Measurements from ENCODE around the gene HDAC4.

Gene HDAC4

DNA sequence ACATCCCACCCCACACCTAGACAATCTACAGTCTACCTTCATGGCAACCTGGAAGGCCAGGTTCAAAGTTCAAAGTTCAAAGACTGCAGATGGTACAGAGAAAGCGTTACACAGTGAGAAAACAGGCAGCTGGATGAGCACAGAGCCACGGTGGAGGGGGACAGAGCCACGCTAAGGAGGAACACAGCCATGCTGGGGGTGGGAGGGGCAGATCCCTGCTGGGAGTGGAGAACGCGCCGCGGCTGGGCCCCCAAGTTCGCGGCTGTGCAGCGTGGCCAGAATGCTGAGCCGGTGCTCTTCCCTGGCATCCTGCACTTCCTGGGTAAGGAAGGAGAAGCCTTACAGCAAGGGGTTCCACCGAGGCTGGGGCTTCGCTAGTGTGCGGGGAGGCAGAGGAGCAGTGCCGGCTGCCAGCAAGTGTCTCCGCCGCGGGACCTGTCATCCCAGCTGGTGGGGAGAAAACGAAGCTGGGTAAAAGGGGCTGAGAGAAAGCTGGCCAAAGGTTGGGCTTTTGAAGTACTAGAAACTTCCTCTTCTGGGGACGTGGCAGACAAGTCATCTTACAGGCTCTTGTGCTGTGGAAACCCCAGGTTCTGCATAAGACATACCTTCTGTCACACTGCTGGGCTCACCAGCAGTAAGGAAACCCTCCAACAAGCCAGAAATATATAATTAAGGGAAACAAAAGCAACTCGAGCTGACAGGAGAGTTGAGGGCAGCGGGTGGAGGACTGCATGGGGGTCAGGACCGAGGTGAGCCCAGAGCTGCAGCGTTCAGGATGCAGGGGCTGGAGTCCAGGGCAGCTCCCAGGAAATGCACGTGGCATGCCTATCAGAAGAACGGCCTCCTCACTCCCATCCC is 115.5 kb downstream of the HDAC4 start:
- no peak for DNase-seq

DNA sequence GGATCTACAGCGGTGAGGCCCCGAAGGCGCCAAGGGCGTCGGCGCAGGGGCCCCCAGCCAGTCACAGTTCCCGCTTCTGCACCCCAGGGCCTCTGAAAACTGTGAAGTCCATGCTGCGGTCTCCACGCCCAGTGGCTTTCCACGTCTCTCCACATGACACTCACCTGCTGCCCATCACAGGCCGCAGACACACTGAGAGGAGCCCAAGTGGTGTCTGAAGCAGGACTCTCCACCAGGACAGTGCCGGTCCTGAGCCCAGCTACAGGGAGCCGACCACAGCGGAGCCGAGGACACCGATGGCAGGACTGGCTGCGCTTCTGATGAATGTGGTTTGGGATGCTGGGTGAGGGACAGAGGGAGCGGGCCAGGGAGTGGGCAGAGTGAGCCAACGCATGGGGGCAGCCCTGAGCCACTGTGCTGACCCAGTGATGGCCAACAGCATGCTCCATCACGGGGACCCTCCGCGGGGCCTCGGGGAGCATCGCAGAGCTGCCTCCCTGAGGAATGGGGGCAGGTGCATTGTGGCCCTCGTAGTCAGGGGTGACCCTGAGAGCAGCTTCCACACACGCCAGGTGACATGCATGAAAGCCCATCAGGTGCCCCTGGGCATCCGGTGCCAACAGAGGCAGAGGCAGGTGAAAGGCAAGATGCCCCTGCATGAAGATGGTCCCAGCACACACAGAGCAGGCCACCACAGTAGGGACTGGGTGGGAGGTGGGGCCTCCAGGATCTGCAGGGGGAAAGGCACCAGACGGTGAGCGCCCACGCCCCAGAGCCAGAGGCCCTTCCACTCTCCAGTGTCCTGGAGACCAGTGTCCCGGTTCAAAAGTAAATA is 116.6 kb downstream of the HDAC4 start:
- DNase-seq: peak in 3 of 56 donors; percentile 11 to 42 (median 16)

DNA sequence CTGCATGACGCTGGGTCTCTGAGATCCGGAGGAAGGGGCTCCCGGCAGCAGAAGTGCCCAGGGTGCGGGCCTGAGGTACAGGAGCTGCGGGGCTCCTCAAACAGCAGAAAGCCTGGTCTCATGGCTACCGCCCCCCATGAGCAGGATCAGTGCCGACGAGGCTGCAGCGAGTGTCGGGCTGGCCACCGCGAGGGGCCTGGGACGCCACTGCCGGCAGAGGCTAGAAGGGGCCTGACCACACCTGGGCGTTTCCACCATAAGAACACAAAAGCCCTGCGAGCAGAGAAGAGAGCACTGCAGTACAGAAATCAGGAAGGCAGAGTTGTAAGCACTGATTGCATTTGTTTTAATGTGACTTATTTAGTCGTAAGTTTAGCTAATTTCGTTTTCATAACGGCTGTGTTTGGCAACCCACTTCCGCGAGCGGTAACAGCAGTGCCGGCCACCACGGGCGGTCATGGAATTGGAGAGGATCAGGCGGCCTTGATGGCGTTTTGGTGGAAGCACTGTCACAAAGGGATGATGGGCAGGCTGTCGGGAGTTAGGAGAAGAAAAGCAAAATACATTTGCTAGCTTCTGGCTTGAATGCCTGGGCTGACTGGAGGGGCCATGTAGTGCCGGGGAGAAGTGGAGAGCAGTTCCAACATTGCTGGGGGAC is 117.4 kb downstream of the HDAC4 start:
- DNase-seq: no peak

DNA sequence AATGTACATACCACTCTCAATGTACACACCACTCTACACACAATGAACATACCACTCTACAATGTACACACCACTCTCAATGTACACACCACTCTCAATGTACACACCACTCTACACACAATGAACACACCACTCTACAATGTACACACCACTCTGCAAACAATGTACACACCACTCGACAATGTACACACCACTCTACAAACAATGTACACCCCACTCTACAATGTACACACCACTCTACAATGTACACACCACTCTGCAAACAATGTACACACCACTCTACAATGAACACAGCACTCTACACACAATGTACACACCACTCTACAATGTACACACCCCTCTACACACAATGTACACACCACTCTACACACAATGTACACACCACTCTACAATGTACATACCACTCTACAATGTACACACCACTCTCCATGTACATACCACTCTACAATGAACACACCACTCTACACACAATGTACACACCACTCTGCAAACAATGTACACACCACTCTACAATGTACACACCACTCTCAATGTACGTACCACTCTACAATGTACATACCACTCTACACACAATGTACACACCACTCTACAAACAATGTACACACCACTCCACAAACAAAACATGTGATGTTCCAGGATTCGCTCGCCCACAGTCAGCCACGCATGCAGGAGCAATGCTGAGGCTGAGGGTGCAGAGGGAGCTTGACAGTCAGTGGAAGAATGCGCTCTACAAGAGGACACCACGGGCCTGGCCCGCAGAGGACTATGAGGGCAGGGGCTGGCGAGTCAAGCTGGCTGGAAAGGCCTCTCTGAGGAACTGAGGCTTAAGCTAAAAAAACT is 118.2 kb downstream of the HDAC4 start:
- no peak for DNase-seq

DNA sequence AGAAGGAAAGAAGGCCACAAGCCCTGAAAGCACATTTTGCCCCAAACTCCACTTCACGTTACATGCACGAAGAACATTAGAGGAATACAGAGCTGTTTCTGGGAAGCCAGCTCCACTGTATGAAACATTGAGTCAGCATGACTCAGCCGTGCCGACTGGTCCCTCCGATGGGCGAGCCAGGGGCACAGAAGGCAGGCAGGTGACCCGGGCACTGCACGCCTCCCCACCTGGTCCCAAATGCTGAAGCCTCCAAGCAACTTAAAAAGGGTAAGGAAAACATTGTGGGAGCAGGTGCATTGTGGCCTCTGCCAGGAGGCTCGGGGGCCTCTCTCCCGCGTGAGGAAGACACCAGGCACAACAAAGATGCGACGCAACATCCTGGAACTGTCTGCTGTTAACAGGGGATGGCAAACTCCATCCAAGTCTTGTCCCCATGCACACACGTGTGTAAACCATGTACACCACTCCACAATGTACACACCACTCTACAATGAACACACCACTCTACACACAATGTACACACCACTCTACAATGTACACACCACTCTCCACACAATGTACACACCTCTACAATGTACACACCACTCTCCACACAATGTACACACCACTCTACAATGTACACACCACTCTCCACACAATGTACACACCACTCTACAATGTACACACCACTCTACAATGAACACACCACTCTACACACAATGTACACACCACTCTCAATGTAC is 120.4 kb downstream of the HDAC4 start:
- DNase-seq: peak in 5 of 56 donors; percentile 18 to 81 (median 45)

DNA sequence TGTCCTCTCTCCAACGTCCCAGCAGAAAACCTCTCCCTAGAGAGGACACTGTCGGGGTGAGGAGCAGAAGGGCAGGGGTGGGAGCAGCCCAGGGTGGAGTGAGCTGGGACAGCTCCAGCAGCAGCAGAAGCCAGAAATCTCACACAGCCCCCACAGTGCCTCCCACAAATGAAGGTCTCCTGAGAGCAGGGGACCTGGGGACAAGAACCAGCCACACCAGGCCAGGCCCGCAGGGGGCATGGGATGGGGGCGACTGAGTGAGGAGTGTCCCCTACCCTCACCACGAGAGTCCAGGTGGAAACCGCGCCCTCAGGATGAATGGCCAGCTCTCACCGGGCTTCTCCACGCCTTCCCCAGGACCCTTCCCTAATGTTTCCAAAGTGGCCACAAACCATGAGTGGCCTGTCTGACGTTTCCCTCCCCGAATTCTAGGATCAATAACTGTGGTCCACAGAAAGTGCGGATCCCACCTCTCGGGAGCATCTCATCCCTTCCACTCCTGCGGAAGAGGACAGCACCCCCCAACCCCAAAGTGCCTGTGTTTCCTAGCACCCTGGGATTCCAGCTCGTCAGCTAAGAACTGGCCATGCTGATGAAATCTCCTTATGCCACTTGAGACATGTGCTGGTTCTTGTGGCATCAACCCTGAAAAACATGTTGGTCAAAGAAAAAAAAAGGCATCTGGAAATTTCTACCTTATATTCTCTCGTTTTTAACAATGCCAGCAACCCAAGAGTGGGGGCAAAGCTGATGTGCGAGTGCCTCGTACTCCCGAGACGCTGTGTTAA is 121.1 kb downstream of the HDAC4 start:
- no peak for DNase-seq

DNA sequence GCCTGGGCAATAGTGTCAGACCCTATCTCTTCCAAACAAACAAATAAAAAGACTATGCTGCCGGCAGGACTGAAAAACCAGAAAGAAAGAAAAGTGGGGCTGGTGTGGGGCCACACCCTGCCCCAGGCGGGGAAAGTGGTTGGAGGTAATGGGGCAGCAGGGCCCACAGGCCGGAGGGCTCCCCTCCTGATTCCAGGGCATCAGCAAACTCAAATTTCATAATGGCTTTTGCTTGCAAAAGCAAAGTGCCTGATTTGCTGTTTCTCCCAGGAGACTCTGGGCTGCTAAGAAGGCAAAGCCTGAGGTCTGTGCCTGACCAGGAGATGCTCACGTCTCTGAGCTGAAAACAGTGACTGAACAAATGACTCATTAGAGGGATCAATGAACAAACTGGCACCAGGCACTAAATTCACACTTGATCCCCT is 121.9 kb downstream of the HDAC4 start:
- DNase-seq: no peak

DNA sequence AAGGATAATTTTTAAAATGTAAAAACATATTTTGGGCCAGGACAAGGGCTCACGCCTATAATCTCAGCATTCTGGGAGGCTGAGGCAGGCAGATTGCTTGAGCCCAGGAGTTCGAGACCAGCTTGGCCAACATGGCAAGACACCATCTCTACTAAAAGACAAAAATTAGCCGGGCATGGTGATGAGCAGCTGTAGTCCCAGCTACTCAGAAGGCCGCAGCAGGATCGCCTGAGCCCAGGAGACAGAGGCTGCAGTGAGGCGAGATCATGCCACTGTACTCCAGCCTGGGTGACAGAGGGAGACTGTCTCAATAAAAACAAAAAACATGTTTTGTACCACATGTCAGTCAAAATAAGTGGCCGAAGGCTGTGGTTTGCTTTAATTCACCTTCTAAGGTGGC is 122.5 kb downstream of the HDAC4 start:
- no peak for DNase-seq

DNA sequence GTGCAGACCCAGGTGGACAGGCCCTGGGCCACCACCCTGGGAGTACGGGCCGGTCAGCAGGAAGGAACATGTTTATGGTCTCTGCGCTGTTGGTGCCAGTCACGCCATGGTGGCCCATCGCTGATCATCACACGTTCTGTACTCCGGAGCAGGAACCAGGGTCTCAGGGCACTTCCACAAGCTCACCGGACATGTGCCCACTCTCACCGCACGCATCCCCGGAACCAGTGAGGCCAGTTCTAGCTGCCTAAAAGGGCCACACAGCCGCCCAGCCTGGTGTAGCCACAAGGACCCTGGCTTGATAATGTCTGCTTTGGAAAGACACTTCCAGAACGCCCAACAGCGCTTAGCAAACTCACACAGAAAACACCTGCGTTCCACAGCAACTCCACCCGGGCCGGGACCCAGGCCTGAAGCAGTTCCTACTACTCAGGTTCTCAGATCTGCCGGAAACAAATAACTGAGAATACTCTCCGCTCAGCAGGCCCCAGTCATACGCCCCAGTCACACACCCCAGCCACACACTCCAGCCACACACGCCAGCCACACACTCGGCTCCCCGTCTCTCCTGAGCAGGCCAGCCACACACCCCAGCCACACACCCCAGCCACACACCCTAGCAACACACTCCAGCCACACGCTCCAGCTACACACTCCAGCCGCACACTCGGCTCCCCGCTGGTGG is 123.3 kb downstream of the HDAC4 start:
- no peak for DNase-seq

DNA sequence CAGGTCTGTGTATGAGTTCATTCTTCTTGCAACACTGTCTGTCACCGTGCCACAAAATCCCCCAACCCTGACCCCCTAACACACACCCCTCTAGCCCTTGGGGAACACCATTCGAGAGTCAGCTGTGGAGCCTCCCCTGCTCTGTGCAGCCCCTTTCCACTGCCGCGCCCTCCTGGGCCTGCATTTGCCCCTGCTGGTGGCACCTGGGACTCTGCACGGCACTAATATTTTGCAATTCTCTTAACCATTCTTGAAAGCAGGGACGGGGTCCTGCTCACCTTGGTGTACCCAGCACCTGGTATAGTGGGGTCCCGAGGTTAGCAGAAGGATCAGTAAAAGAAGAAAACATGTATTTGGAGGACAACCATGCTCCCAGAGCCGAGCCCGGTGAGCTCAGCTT is 124.0 kb downstream of the HDAC4 start:
- DNase-seq: no peak

DNA sequence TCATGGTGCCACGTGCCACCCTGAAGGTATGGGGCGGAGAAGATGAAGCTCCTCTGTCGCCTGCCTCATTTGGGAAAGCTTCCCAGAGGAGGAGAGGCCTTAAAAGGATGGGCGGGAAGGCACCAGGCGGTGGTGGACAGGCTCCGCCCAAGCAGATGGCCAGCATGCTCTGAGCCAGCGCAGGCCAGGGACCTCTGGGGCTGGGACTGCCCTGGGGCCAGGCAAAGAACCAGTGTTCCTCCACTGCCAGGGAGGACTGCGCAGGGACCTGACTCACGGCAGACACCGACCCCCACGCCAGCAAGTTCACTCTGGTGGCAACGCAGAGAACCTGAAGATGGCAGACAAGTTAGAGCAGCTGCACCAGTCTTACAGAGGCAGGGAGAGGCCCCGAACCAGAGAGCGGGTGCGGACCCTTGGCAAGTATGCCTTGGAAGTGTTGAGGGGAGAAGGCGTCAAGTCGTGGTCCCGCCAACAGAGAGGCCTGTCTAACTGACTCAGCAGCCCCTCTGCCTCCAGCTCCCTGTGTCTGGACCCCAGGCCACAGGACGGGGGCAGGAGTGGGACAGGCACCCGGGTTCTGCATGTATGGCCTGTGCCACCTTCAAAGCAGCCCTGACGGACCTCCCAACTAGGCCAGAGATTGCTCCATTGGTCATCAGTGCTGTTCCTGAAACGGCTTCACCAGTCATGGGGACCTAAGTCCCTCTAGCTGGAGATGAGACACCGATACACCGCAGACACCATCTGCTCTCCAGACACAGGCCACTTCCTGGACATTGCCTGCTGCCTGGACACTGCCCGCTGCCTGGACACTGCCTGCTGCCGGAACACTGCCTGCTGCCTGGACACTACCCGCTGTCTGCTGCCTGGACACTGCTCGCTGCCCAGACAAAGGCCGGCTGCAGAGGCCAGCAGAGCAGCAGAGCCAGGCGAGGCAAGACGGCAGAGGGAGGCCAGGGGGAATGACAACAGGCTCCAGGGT is 124.7 kb downstream of the HDAC4 start:
- peak in 17 of 56 donors; percentile 30 to 74 (median 48) for DNase-seq

DNA sequence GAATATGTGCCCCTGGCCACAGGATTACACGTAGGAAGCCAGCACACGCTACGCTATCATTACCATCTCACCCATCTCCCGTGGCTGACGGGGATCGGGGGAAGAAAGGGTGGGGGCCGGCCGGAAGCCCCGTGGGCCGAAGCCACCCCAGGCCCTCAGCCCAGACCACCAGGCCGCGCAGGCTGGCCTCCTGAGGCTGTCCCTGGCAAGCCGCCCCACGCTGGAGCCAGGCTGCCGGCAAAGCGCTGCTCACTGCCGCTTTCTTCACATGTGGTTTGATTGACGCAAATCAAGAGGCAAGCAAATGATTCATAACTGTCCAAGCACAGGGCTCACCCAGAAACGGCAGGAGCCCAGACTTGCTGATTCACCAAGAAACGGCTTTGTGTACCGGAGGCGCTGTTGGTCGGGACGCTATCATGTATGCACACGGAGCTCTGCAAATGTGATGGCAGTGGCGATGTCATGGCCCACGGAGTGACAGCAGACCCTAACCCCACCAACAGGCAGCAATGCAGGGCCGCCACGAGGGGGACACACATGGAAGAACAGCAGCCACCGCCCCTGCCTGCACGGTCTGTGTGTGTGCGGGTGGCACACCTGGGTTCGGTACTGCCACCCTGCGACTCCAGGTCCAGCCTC is 125.7 kb downstream of the HDAC4 start:
- peak in 21 of 56 donors; percentile 32 to 88 (median 52) for DNase-seq

DNA sequence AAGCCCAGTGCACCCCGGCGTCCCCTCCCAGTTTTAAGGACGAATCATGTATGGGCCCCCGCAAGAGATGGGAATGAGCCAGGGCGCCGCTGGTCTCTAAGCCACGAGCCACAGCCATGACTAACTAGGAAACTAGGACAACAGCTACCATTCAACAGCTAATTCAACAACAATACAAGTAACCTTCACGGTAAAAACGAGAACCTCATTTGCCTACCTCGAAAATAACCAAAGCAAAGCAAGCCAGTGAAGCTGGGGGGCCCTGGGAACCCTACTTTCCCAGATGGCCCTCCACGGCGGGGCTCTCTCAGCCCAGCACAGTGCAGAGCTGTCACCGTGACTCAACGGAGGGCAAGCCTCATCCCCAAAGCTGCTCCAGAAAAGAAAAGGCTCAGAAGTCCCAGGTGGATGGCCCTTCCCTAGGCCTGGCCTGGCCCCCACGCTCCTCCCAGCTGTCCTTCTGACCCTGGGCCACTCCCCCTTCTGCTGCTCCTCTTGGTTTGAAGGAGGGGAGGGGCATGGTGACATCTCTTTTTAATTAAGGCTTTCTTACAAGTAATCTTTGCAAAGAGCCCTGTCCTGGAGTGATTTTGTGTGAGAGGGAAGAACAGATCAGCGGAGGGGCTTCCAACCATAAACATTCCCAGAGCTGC is 126.3 kb downstream of the HDAC4 start:
- DNase-seq: no peak

DNA sequence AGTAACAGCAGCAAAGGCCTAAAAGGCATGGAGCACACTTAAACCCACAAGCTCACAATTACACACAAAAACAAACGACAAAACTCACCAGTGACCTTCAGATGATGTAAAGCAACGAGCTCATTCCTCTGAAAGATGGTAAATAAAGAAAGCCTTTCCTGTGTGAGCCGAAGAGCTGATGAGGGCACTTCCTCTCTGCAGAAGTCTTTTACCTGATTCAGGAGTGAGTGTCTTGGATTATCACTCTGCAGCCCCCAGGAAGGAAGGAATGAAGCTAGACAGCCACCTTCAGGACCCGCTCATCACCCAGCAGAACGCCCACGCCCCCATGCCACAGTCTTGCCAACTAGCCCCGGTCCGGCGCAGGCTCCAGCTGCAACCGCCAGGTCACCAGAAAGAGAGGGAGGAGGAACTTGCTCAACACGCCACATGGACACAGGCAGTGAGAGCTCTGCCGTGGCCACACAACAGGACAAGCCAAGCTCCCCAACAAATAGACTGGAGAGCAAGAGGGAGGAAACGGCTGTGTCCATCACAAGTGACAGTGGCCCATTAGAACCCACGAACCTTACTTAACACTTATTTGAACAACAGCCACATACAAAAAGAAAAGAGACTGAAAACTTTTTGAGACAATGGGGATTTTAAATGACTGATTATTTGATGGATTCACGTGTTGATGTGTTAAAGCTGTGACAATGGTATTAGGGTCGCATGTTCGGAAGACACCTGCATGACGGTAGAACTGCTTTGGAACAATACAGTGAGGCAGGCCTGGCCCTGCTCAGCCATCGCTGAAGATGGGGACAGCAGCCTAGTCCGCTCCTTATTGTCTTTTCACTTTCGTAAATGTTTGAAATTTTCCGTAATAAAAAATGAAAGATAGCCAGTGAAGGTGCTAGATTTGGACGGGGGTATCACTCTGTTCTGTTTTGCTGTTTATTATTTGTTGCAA is 127.3 kb downstream of the HDAC4 start:
- DNase-seq: no peak

DNA sequence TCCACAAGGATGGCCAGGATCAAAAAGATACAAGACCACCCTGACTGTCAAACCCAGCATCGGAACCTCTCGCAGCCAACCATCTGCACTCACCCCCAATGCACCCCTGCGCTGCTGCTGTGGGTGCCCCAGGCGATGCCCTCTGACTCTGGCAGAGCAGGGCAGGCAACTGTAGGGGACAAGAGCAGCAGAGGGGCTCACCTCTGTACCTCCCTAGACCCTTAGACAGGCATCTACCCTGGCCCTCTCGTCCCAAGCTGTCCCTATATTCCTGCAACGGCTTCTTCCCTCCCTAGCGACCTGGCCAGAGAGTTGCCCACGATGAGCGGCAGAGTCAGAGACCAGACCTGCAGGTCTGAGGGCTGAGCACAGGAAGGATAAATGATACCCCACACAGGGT is 128.2 kb downstream of the HDAC4 start:
- DNase-seq: no peak

Measured in nucleus accumbens (tissue), 56 donors.